Measurements from ENCODE around the gene CTNND1. TPM values are rescaled to one million over a fixed set of nuclear protein-coding genes. Genes with fewer than 3 reads are reported as not detected.
"Not testable (repeated sequence)": the region's sequence is repeated elsewhere in the genome, so short reads cannot be mapped to it uniquely, and the experiment has no call there.

CTNND1 gene
- polyA plus RNA-seq, 3 donors, result 38.6 to 49.1 (median 45.3) TPM

- H3K27ac ChIP-seq (ENCODE audit: low read depth, low read length), result no peak overlapping the region
- 94 to 100% (median 100%) methylated on average over 1 of the region's 1 CpG for WGBS, 3 donors
Measured at GRCh38 chr11:57818812-57819211, 57.2 kb downstream of the CTNND1 start.

- 50 to 91% (median 80%) methylated on average over 7 of the region's 7 CpGs for WGBS, 3 donors
- H3K27ac ChIP-seq (ENCODE audit: low read depth, low read length), result no peak overlapping the region
Measured at GRCh38 chr11:57819252-57819979, 57.8 kb downstream of the CTNND1 start.

- WGBS, 3 donors, result 77 to 96% (median 85%) methylated on average over 1 of the region's 1 CpG
Measured at GRCh38 chr11:57823859-57824258, 62.3 kb downstream of the CTNND1 start.

GRCh38 chr11:57834852-57835251 lies 73.2 kb downstream of the CTNND1 start:
- WGBS, 3 donors, result 87 to 98% (median 94%) methylated on average over 1 of the region's 1 CpG
- no peak overlapping the region for H3K27ac ChIP-seq (ENCODE audit: low read depth, low read length)

More at GRCh38 chr11:57823859-57824258, 62.3 kb downstream of the CTNND1 start:
- H3K27ac ChIP-seq (ENCODE audit: low read depth, low read length), result no peak overlapping the region

DNA sequence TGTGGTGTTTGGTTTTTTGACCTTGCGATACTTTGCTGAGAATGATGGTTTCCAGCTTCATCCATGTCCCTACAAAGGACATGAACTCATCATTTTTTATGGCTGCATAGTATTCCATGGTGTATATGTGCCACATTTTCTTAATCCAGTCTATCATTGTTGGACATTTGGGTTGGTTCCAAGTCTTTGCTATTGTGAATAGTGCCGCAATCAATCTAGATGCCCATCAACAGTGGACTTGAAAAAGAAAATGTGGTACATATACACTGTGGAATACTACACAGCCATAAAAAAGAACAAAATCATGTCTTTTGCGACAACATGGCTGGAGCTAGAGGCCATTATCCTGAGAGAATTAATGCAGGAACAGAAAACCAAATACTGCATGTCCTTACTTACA lies 77.0 kb downstream of the CTNND1 start:
- not testable (repeated sequence) for H3K27ac ChIP-seq (ENCODE audit: low read depth, low read length)
- 92 to 96% (median 95%) methylated on average over 3 of the region's 3 CpGs for WGBS, 3 donors

DNA sequence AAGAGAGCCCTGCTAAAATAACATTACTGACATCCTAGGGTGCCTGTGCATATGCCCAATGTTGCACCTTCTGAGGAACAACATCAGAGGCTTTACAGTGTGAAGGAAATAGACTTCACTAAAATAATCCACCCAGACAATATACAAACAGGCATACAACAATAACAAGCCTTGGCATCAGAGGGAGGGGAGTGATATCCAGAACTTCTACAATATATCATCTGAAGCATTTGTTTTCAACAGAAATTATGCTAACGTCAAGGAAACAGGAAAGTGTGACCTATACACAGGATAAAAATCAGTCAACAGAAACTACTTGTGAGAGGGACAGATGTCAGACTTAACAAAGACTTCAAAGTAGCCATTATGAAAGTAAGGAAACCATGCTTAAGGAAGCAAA lies 81.3 kb downstream of the CTNND1 start:
- 26 to 35% (median 27%) methylated on average over 1 of the region's 1 CpG for WGBS, 3 donors
- H3K27ac ChIP-seq (ENCODE audit: low read depth, low read length), result no peak overlapping the region

GRCh38 chr11:57867966-57868365 lies 106.4 kb downstream of the CTNND1 start:
- H3K27ac ChIP-seq (ENCODE audit: low read depth, low read length), result no peak overlapping the region

DNA sequence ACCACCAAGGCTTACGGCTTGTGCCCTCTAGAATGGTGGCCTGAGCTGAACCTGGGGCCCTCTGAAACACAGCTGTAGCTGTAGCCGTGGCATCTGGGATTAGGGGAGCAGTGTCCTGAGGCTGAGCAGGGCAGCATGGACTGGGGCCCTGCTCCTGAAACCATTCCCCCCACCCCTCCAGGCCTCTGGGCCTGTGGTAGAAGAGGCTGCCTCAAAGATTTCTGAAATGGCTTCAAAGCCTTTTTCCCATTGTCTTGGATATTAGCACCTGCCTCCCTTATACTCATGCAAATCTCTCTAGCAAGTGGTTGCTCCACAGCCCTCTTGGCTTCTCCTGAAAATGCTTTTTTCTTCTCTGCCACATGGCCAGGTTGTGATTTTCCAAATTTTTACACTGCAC lies 106.9 kb downstream of the CTNND1 start:
- no peak overlapping the region for H3K27ac ChIP-seq (ENCODE audit: low read depth, low read length)
- 83 to 90% (median 86%) methylated on average over 2 of the region's 2 CpGs for whole genome bisulfite sequencing, 3 donors

Other genes with a start within 250 kb of the CTNND1 start
- 100 to 1,000 TPM in 1 of 3 donors, 10 to 100 TPM in 1, 1 to 10 TPM in 1; 9.8 to 155 (median 16.0) TPM for gene SLC43A1, start 246.1 kb upstream of the CTNND1 start, polyA plus RNA-seq
- gene TIMM10, start 231.0 kb upstream of the CTNND1 start, polyA plus RNA-seq, result 10 to 100 TPM; 32.4 to 67.7 (median 57.2) TPM
- gene SMTNL1, start 224.2 kb upstream of the CTNND1 start, polyA plus RNA-seq, result under 1 TPM in 1 of 3 donors, not detected in 2; 0.07 TPM
- 100 to 1,000 TPM in 1 of 3 donors, 10 to 100 TPM in 2; 20.1 to 111 (median 38.6) TPM for gene UBE2L6, start 194.1 kb upstream of the CTNND1 start, polyA plus RNA-seq
- gene SERPING1, start 164.1 kb upstream of the CTNND1 start, polyA plus RNA-seq, result 100 to 1,000 TPM; 163 to 672 (median 549) TPM
- 1 to 10 TPM in 1 of 3 donors, under 1 TPM in 2; 0.17 to 3.5 (median 0.58) TPM for gene YPEL4, start 111.9 kb upstream of the CTNND1 start, polyA plus RNA-seq
- 10 to 100 TPM in 1 of 3 donors, 1 to 10 TPM in 2; 5.5 to 13.6 (median 6.1) TPM for gene CLP1, start 104.0 kb upstream of the CTNND1 start, polyA plus RNA-seq
- gene ZDHHC5, start 93.7 kb upstream of the CTNND1 start, polyA plus RNA-seq, result 10 to 100 TPM; 17.5 to 34.6 (median 18.0) TPM
- gene MED19, start 49.6 kb upstream of the CTNND1 start, polyA plus RNA-seq, result 10 to 100 TPM in 2 of 3 donors, 1 to 10 TPM in 1; 7.7 to 11.8 (median 10.6) TPM
- 10 to 100 TPM; 43.1 to 82.9 (median 45.8) TPM for gene TMX2, start 49.2 kb upstream of the CTNND1 start, polyA plus RNA-seq
- 100 to 1,000 TPM in 2 of 3 donors, 10 to 100 TPM in 1; 87.2 to 133 (median 130) TPM for gene SELENOH, start 20.3 kb upstream of the CTNND1 start, polyA plus RNA-seq
- gene BTBD18, start 10.0 kb upstream of the CTNND1 start, polyA plus RNA-seq, result not detected